PC-9 (cell line): Measurements from ENCODE around the gene TMEM37.

Experiments used
- EZH2 ChIP-seq: fragments of 200-600 bp; sonication (generic); IDR thresholded peaks from 2 replicates; pipeline ENCODE4 v1.8.0; 2017; ENCODE audit warnings: antibody characterized with exemption, low read depth
- TF ChIP-seq, protein P1 (sequence below): fragments of 200-600 bp; sonication (generic); conservative IDR thresholded peaks from 2 replicates; pipeline ENCODE4 v1.6.1; 2017; ENCODE audit warnings: mixed run types, antibody characterized with exemption, mild to moderate bottlenecking, moderate library complexity

DNA sequence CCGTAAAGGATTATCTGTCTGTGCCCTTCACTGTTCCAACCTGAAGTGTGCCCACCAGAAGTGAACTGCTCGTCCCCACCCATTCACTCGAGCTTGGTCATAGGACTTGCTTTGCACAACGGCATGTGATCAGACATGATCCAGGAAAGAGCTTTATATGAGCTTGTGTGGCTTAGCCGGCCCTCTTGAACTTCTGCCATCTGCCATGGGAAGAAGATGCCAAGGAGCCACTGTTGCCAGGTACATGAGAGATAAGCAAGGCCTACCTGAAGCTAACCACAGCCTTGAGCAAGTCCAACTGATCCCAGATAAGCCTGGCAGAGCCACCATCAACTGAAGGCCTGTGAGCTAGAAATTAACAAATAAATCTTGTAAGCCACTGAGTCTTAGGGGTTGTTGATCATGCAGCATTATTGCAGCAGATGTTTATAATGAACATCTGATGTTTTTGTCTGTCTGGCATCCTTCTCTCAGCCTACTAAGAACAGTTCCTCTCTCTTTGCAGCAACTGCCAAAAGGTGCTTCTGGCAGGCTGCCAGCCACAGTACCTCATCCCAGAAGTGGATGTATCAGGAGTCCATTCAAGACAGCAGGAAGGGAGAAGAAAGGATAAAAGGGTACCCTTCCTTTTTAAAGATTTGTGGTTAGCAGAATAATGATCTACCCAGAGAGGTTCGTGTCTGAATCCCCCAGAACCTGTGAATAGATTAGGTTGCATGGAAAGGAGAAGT is 48.1 kb upstream of the TMEM37 start:
- TF ChIP-seq, protein P1, sequence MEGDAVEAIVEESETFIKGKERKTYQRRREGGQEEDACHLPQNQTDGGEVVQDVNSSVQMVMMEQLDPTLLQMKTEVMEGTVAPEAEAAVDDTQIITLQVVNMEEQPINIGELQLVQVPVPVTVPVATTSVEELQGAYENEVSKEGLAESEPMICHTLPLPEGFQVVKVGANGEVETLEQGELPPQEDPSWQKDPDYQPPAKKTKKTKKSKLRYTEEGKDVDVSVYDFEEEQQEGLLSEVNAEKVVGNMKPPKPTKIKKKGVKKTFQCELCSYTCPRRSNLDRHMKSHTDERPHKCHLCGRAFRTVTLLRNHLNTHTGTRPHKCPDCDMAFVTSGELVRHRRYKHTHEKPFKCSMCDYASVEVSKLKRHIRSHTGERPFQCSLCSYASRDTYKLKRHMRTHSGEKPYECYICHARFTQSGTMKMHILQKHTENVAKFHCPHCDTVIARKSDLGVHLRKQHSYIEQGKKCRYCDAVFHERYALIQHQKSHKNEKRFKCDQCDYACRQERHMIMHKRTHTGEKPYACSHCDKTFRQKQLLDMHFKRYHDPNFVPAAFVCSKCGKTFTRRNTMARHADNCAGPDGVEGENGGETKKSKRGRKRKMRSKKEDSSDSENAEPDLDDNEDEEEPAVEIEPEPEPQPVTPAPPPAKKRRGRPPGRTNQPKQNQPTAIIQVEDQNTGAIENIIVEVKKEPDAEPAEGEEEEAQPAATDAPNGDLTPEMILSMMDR: no peak
- no peak for TF ChIP-seq EZH2
